DND-41 (cell line): Measurements from ENCODE around the gene SPAG16.
"Not testable (repeated sequence)": the region's sequence is repeated elsewhere in the genome, so short reads cannot be mapped to it uniquely, and the experiment has no call there.

Source experiments
- ATAC-seq: fragments of 200-7000 bp; cut with Tn5 transposase; 3 replicates; pipeline ENCODE4 v1.9.1; 2021; ENCODE audit warnings: low read depth; ENCODE audit not compliant: insufficient read depth
- DNase-seq: peaks from one replicate; pipeline ENCODE4 v3.0.0-alpha.2; 2020
- H2AFZ ChIP-seq: 2 replicates; pipeline ENCODE4 v1.6.0; 2012; ENCODE audit warnings: low read depth, low read length
- H3K27ac ChIP-seq: 2 replicates; pipeline ENCODE4 v1.5.1; 2012; ENCODE audit warnings: low read length, inconsistent platforms
- H3K27me3 ChIP-seq: fragments of 200-600 bp; sonication (generic); 2 replicates; pipeline ENCODE4 v1.6.0; 2012; ENCODE audit warnings: low read length, mild to moderate bottlenecking, inconsistent platforms; ENCODE audit not compliant: insufficient read depth, poor library complexity
- H3K36me3 ChIP-seq: 2 replicates; pipeline ENCODE4 v1.5.1; 2012; ENCODE audit warnings: low read length, inconsistent platforms; ENCODE audit not compliant: insufficient read depth
- H3K4me1 ChIP-seq: 2 replicates; pipeline ENCODE4 v1.5.1; 2012; ENCODE audit warnings: mild to moderate bottlenecking, low read length; ENCODE audit not compliant: insufficient read depth
- H3K4me2 ChIP-seq: 2 replicates; pipeline ENCODE4 v1.6.0; 2012; ENCODE audit warnings: mild to moderate bottlenecking, moderate library complexity, low read length, inconsistent platforms; ENCODE audit not compliant: insufficient read depth
- H3K4me3 ChIP-seq, 2 experiments: fragments of 200-600 bp in 1 of 2; shearing (Covaris generic) in 1 of 2; 2 replicates each; pipeline ENCODE4 v1.5.1; 2012 to 2016; ENCODE audit warnings: inconsistent platforms in 2 of 2, low read length in 2 of 2, mild to moderate bottlenecking in 2 of 2, low read depth in 1 of 2, moderate library complexity in 1 of 2
- H3K79me2 ChIP-seq: 2 replicates; pipeline ENCODE4 v1.6.0; 2012; ENCODE audit warnings: low read length, inconsistent platforms; ENCODE audit not compliant: insufficient read depth
- H3K9ac ChIP-seq: 2 replicates; pipeline ENCODE4 v1.6.0; 2012; ENCODE audit warnings: low read depth, mild to moderate bottlenecking, inconsistent platforms, low read length, moderate library complexity
- H3K9me3 ChIP-seq: 2 replicates; pipeline ENCODE4 v1.5.1; 2012; ENCODE audit warnings: low read length, moderate library complexity, mild to moderate bottlenecking, inconsistent platforms; ENCODE audit not compliant: insufficient read depth, severe bottlenecking
- H4K20me1 ChIP-seq: 2 replicates; pipeline ENCODE4 v1.6.0; 2012; ENCODE audit warnings: low read length; ENCODE audit not compliant: insufficient read depth
- EZH2 ChIP-seq: IDR thresholded peaks from 3 replicates; pipeline ENCODE4 v1.6.1; 2012; ENCODE audit warnings: borderline replicate concordance, low read depth, mild to moderate bottlenecking, moderate library complexity, low read length, inconsistent platforms; ENCODE audit not compliant: severe bottlenecking
- TF ChIP-seq, protein P1 (sequence below): IDR thresholded peaks from 2 replicates; pipeline ENCODE4 v1.5.1; 2012; ENCODE audit warnings: borderline replicate concordance, low read length, moderate library complexity, mild to moderate bottlenecking; ENCODE audit not compliant: poor library complexity, severe bottlenecking; ENCODE audit errors: extremely low read depth

The SPAG16 gene

DNA sequence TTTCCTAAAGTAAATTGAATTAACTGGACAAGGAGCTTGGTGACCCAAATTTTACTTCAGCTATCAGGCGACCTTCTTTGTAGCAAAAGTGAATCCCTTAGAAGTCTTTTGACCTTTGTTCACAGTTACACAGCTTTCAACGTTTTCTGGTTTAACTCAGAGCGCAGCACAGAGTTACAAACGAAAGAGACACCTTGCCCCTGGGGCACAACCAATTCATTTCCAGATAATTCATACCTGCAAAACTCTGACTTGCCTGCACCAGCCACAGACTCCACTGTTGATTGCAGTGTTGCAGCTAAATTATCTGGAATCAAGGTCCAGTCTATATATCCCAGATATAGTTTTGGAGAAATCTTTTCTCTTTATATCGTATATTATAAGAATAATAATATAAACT is 768.0 kb downstream of the SPAG16 start:
- DNase-seq (no peak), ATAC-seq (no peak)
- Histone ChIP-seq H2AFZ (no peak overlapping the region), H3K36me3 (no peaks in the 10 kb centered on the region), H3K4me2 (no peak overlapping the region), H3K4me1 (peaks cover 1% of the 10 kb centered on the region), H3K79me2 (no peaks in the 10 kb centered on the region), H3K27ac (no peak overlapping the region), H3K4me3 (no peak overlapping the region), H4K20me1 (no peaks in the 10 kb centered on the region), H3K9ac (no peak overlapping the region), H3K9me3 (no peaks in the 10 kb centered on the region), H3K27me3 (no peaks in the 10 kb centered on the region)
- no peak for TF ChIP-seq EZH2
- TF ChIP-seq, protein P1, sequence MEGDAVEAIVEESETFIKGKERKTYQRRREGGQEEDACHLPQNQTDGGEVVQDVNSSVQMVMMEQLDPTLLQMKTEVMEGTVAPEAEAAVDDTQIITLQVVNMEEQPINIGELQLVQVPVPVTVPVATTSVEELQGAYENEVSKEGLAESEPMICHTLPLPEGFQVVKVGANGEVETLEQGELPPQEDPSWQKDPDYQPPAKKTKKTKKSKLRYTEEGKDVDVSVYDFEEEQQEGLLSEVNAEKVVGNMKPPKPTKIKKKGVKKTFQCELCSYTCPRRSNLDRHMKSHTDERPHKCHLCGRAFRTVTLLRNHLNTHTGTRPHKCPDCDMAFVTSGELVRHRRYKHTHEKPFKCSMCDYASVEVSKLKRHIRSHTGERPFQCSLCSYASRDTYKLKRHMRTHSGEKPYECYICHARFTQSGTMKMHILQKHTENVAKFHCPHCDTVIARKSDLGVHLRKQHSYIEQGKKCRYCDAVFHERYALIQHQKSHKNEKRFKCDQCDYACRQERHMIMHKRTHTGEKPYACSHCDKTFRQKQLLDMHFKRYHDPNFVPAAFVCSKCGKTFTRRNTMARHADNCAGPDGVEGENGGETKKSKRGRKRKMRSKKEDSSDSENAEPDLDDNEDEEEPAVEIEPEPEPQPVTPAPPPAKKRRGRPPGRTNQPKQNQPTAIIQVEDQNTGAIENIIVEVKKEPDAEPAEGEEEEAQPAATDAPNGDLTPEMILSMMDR, result no peak

DNA sequence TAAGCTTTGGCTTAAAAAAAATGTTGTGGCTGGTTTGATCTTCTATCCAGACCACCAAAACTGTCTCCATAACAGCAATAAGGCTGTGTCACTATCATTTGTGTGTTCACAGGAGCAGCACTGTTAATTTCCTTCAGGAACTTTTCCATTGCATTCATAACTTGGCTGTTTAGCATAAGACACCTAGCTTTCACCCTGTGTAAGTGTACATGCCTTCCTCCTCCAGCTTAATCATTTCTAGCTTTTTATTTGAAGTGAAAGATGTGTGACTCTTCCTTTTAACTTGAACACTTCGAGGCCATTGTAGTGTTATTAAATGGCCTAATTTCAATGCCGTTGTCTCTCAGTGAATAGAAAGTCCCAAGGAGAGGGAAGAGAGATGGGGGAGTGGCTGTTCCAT is 773.7 kb downstream of the SPAG16 start:
- H3K9ac ChIP-seq, result no peak overlapping the region
- no peak overlapping the region for H3K4me2 ChIP-seq
- H3K27ac ChIP-seq, result peak overlapping the region; percentile 6; the same call in 1 of the 2 replicates
- TF ChIP-seq, protein P1, result peak; percentile 19
- TF ChIP-seq EZH2, result no peak
- no peaks in the 10 kb centered on the region for H4K20me1 ChIP-seq
- no peaks in the 10 kb centered on the region for H3K9me3 ChIP-seq
- no peaks in the 10 kb centered on the region for H3K79me2 ChIP-seq
- H2AFZ ChIP-seq, result peak overlapping the region; percentile 48
- H3K36me3 ChIP-seq, result no peaks in the 10 kb centered on the region
- peaks cover 20% of the 10 kb centered on the region for H3K4me1 ChIP-seq
- H3K27me3 ChIP-seq, result no peaks in the 10 kb centered on the region
- DNase-seq, result no peak
- no peak overlapping the region for H3K4me3 ChIP-seq
- ATAC-seq, result peak; percentile 77

GRCh38 chr2:214062279-214062678 is 778.0 kb downstream of the SPAG16 start:
- not testable (repeated sequence) for H3K27me3 ChIP-seq, H3K79me2 ChIP-seq, H3K9ac ChIP-seq, H3K9me3 ChIP-seq, H3K4me2 ChIP-seq, H3K36me3 ChIP-seq, H4K20me1 ChIP-seq, H2AFZ ChIP-seq, H3K4me3 ChIP-seq, H3K27ac ChIP-seq
- ATAC-seq, result peak; percentile 68
- H3K4me1 ChIP-seq, result peaks cover 19% of the 10 kb centered on the region
- DNase-seq, result peak; percentile 19

DNA sequence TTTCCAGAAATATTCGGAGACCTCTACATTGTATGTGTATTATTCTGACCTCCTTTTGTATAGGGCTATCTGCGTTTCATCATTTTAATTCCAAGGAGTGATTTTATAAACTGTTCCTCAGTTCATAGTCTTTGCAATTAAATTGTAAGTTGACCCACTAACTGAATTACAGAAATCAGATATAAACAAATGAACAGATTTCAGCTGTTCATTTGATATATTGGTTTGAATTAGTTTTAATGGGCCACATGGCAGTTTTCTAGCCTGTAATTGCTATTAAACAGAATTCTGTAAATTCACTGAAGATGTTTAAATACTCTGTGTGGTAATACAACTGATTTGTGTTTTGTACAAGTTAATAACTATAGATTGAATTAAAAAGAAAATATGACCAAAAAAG is 780.2 kb downstream of the SPAG16 start:
- Histone ChIP-seq H3K4me3 (no peak overlapping the region), H3K4me1 (peaks cover 22% of the 10 kb centered on the region), H3K9ac (no peak overlapping the region), H3K79me2 (no peaks in the 10 kb centered on the region), H3K4me2 (no peak overlapping the region), H3K36me3 (no peaks in the 10 kb centered on the region), H3K27me3 (no peaks in the 10 kb centered on the region), H4K20me1 (no peaks in the 10 kb centered on the region), H2AFZ (no peak overlapping the region), H3K9me3 (no peaks in the 10 kb centered on the region), H3K27ac (no peak overlapping the region)
- ATAC-seq (no peak), DNase-seq (no peak)
- TF ChIP-seq, protein P1, result no peak
- TF ChIP-seq EZH2, result no peak
